ENCODE measurements around the gene HOXC4. TPM values are rescaled to one million over a fixed set of nuclear protein-coding genes. Genes with fewer than 3 reads are reported as not detected.

The HOXC4 gene
- total RNA-seq, 4 donors from 2014 or later, result 0.84 to 1.3 (median 1.1) TPM

- TF ChIP-seq CTCF (IDR thresholded peaks at IDR 0.05), result no peak
- no peak for DNase-seq (ENCODE audit: low spot score)
- no peak for ATAC-seq (ENCODE audit: low FRiP score)
Measured at GRCh38 chr12:54035568-54036264, 17.9 kb upstream of the HOXC4 start.

- ATAC-seq (ENCODE audit: low FRiP score), result peak; percentile 66
- no peak for TF ChIP-seq CTCF (IDR thresholded peaks at IDR 0.05)
- DNase-seq (ENCODE audit: low spot score), result no peak
Measured at GRCh38 chr12:54036620-54037359, 16.8 kb upstream of the HOXC4 start.

GRCh38 chr12:54037360-54038283, 16.0 kb upstream of the HOXC4 start:
- DNase-seq (ENCODE audit: low spot score), result no peak
- TF ChIP-seq CTCF (IDR thresholded peaks at IDR 0.05), result no peak

GRCh38 chr12:54038284-54038870, 15.3 kb upstream of the HOXC4 start:
- no peak for TF ChIP-seq CTCF (IDR thresholded peaks at IDR 0.05)
- DNase-seq (ENCODE audit: low spot score) (no peak), ATAC-seq (ENCODE audit: low FRiP score) (no peak)

More at GRCh38 chr12:54037360-54038283, 16.0 kb upstream of the HOXC4 start:
- ATAC-seq (ENCODE audit: low FRiP score), result no peak

GRCh38 chr12:54038871-54039414, 14.7 kb upstream of the HOXC4 start:
- ATAC-seq (ENCODE audit: low FRiP score) (peak; percentile 13), DNase-seq (ENCODE audit: low spot score) (no peak)
- TF ChIP-seq CTCF (IDR thresholded peaks at IDR 0.05), result no peak

- TF ChIP-seq CTCF (IDR thresholded peaks at IDR 0.05), result no peak
- DNase-seq (ENCODE audit: low spot score) (no peak), ATAC-seq (ENCODE audit: low FRiP score) (peak; percentile 42)
Measured at GRCh38 chr12:54039417-54040147, 14.1 kb upstream of the HOXC4 start.

All from omental fat pad (tissue), 4 donors.